Measurements from ENCODE around the gene EXOC2. TPM values are rescaled to one million over a fixed set of nuclear protein-coding genes. Genes with fewer than 3 reads are reported as not detected.

EXOC2 gene
- total RNA-seq, 1 experiment from 2014 or later: 45.7 TPM

DNA sequence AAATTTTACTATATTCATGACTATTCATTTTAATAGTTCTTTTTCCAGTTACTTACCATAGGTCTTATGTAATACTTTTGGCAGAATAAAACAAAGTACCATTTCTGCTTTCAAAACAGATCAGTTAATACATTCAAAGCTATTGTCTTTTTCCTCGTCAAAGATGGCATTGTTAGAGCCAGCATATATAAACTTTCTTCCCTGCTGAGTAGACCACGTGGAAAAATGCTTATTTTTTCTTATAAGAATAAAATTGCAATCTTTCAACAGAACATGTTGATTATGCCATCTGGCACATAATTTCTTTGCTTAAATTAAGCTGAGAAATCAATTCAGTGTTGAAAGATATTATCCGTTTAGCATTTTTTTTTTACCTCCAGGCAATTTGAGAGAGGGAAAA, 34.9 kb upstream of the EXOC2 start (continued):
- TF ChIP-seq AFF4 (CRISPR knock-in tag; IDR thresholded peaks at IDR 0.05; ENCODE audit: borderline replicate concordance) (no peak), MXD4 (CRISPR knock-in tag; IDR thresholded peaks at IDR 0.05; ENCODE audit: borderline replicate concordance) (no peak), FOXP4 (CRISPR knock-in tag; IDR thresholded peaks at IDR 0.05) (no peak), ARID4B (CRISPR knock-in tag; IDR thresholded peaks at IDR 0.05; ENCODE audit: borderline replicate concordance) (no peak), JAZF1 (CRISPR knock-in tag; IDR thresholded peaks at IDR 0.05) (no peak), CDX4 (CRISPR knock-in tag; IDR thresholded peaks at IDR 0.05; ENCODE audit: borderline replicate concordance) (no peak), E2F4 (CRISPR knock-in tag; IDR thresholded peaks at IDR 0.05; ENCODE audit: borderline replicate concordance, low read depth) (no peak)
- TF ChIP-seq, protein P1, sequence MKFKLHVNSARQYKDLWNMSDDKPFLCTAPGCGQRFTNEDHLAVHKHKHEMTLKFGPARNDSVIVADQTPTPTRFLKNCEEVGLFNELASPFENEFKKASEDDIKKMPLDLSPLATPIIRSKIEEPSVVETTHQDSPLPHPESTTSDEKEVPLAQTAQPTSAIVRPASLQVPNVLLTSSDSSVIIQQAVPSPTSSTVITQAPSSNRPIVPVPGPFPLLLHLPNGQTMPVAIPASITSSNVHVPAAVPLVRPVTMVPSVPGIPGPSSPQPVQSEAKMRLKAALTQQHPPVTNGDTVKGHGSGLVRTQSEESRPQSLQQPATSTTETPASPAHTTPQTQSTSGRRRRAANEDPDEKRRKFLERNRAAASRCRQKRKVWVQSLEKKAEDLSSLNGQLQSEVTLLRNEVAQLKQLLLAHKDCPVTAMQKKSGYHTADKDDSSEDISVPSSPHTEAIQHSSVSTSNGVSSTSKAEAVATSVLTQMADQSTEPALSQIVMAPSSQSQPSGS (CRISPR knock-in tag; IDR thresholded peaks at IDR 0.05; ENCODE audit: borderline replicate concordance, low read depth): no peak

DNA sequence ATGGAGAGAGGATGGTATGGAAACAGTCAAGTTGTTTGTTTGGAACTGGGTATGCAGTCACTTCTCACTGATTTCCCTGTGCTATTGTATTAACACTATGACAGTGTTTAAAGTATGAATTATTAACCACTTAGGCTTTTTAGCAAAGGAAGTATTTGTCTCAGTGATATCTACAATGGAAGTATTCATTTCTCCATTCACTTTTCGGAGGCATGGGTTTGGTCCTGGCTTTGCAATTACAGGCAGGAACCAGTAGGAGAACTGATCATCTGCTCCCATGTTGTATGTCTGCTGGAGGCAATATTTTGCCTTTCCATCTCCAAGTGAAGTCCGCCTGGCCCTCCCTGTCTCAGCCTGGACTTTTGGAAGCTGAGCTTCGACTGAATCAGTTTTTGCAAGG, 30.6 kb upstream of the EXOC2 start:
- peaks cover 6% of the 10 kb centered on the region for H3K4me1 Mint-ChIP-seq
- H3K27me3 Mint-ChIP-seq (ENCODE audit: low read depth): no peaks in the 10 kb centered on the region; the same call in 1 of the 2 replicates
- ATAC-seq: no peak; the same call in 1 of the 2 replicates
- H3K9me3 Mint-ChIP-seq: no peaks in the 10 kb centered on the region
- POLR2A ChIA-PET: no interaction called here
- H3K4me3 Mint-ChIP-seq: no peak overlapping the region
- CTCF ChIA-PET: interaction anchor here (2.9 to 4.0 kb wide), 2 partner anchors 8 to 21 kb away, joined by 25 to 28 read pairs; no protein-coding TSS in a partner anchor
- no peak for DNase-seq (ENCODE audit: low spot score)
- H3K27ac Mint-ChIP-seq: no peak overlapping the region
- no peaks in the 10 kb centered on the region for H3K36me3 Mint-ChIP-seq
- TF ChIP-seq ESRRA (CRISPR knock-in tag; IDR thresholded peaks at IDR 0.05; ENCODE audit: borderline replicate concordance) (no peak), ZMAT4 (CRISPR knock-in tag; IDR thresholded peaks at IDR 0.05) (no peak), ZBTB43 (CRISPR knock-in tag; IDR thresholded peaks at IDR 0.05) (no peak), PREB (CRISPR knock-in tag; IDR thresholded peaks at IDR 0.05; ENCODE audit: borderline replicate concordance) (no peak), SOX15 (CRISPR knock-in tag; IDR thresholded peaks at IDR 0.05) (no peak)
- TF ChIP-seq, protein P2, sequence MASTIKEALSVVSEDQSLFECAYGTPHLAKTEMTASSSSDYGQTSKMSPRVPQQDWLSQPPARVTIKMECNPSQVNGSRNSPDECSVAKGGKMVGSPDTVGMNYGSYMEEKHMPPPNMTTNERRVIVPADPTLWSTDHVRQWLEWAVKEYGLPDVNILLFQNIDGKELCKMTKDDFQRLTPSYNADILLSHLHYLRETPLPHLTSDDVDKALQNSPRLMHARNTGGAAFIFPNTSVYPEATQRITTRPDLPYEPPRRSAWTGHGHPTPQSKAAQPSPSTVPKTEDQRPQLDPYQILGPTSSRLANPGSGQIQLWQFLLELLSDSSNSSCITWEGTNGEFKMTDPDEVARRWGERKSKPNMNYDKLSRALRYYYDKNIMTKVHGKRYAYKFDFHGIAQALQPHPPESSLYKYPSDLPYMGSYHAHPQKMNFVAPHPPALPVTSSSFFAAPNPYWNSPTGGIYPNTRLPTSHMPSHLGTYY (CRISPR knock-in tag; IDR thresholded peaks at IDR 0.05): no peak
- TF ChIP-seq, protein P3, sequence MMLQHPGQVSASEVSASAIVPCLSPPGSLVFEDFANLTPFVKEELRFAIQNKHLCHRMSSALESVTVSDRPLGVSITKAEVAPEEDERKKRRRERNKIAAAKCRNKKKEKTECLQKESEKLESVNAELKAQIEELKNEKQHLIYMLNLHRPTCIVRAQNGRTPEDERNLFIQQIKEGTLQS (CRISPR knock-in tag; conservative IDR thresholded peaks at IDR 0.05): no peak

Data from WTC11 (cell line).